GM20431 (cell line): Measurements from ENCODE around the gene TMEM247.
"Not testable (repeated sequence)": the region's sequence is repeated elsewhere in the genome, so short reads cannot be mapped to it uniquely, and the experiment has no call there.

Source experiments
- in situ Hi-C: fragments of 300-500 bp; cut with MseI, MboI; formaldehyde crosslinking; loops from one replicate; pipeline ENCODE4 v1.15.0; 2020; ENCODE audit warnings: low sequenced_read_pairs; ENCODE audit not compliant: unreplicated experiment

The TMEM247 gene

DNA sequence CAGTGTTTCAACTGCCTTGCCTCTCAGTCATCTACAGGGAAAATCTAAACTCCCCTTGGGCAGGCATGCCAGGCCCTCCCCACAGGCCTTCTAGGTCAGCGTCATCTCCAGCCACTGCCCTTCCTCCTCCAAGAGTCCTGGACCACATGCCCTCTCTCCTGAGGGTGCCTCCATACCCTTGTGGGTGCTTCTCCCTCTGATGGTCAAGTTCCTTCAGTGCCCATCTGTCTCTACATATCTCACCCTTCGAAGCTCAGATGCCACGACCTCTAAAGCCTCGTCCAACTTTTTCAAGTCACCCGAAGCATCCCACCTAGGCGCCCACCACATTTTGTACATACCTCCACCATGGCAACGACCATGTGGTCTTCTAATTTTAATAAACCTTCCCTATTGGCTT, 22.6 kb upstream of the TMEM247 start:
- in situ Hi-C loops = loop anchor here (10.0 kb wide), 1 partner anchor 452 kb away; no protein-coding TSS in a partner anchor

DNA sequence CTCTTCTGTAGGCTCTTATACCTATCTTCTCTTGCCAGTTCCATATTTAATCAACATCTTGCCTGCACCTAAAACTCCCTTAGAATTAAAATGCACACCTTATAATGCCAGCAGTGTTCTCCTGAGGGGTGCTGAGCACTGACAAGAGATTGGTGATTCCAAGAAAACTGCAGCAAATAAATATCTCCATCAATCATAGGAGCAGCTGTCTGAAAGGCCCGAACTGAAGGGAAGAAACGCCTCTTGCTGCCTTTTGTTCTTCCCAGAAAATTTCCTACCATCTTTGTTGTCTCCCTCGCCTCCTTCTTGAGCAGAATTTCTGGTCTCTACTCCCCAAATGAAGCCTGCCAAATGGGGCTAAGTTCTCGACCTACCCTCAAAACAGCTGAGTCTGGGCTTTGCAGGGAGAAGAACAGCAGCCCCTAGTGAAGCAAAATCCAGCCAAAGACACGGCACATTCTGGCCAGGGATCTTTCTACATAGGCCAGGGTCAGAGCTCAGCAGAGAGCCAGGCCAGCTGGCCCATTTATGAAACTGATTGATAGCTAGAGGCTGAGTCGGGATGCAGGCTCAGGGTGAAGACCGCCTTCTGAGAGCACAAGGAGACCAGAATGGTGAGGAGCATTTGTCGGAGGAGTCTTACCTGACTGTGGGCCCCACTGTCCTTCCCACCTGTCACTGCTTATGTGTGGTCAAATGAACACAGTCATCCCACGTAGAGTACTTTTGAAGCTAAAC, 20.4 kb upstream of the TMEM247 start:
- in situ Hi-C loops = loop anchor here (10.0 kb wide), 1 partner anchor 454 kb away; no protein-coding TSS in a partner anchor

DNA sequence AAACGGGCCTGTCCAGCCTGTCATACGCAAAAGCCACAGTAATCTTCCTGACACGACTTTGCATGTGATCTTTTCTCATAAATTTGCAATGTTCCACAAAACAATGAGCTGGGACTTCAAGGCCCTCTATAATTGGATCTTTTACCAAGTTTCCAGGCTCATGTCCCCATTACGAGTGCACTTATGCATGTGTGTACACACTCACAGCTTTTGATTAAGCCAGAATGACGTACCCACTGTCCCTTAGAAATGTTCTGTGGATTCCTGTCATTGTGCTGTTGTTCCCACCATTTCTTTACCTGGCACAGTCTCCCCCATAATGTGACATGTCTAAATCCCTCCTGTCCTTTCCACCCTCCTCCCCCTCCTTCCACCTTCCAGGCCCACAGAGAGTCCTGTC, 19.7 kb upstream of the TMEM247 start:
- in situ Hi-C loops = loop anchor here (10.0 kb wide), 1 partner anchor 455 kb away; no protein-coding TSS in a partner anchor

DNA sequence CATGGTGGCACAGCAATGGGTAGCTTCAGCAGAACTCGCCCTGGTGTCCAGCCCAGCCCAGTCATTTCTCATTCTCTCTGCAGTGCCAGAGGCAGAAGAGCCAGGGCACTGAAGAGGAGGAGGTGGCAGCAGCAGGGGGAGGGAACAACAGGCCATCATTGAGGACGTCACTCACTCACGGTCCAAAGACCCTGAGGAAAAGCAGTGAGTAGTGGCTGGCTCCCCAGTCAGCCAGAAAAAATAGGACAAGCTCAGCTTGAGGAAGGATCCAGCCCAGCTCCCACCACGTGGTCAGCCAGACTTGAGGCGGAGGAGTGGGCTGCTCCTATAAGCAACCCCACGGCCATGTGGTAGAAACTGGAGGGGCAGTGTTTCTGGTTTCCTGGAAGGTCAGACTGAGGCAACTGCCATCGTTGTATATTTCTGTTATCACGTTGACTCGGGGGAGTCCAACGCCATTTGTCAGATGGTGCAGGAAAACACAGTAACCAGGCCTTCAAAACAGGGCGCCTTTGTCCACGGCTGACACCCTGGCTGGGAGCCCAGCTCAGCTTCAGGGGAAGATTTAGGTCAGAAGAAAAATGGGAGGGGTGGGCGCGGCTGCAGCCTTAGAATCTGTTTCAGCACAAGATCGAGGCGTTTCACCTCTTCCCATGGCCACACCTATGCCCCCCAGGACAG, 19.0 kb upstream of the TMEM247 start:
- in situ Hi-C loops = no loop called here

DNA sequence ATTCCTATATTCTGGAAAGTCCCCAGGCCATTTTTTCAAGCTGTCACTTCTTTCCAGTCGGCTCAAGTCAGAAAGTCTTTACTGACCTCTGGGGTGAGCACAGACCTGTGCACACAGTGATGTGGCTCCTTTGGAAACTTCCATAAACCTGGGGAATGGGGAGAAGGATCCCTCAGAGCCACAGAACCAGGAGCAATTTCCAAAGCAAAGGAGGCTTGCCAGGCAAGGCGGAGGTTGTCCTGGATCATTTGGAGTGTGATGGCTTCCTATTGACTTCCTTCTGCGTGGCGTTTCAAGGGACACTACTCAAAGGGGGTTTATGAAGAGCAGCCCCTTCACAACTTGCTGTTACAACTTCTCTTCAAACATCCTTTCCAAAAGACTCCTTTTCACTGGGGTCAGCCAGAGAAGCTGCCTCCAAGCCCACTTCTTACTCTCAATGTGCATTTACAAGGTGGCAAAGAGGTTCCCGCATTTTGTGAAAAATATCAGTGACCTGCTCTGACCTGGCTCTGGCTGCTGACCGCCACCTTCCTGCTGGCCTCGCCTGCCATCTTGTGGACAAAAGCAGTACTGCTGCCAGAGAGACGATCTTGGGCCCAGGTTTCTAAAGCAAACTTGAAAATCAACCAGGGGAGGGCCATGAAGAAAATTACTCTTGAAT, 18.2 kb upstream of the TMEM247 start:
- in situ Hi-C loops = no loop called here

DNA sequence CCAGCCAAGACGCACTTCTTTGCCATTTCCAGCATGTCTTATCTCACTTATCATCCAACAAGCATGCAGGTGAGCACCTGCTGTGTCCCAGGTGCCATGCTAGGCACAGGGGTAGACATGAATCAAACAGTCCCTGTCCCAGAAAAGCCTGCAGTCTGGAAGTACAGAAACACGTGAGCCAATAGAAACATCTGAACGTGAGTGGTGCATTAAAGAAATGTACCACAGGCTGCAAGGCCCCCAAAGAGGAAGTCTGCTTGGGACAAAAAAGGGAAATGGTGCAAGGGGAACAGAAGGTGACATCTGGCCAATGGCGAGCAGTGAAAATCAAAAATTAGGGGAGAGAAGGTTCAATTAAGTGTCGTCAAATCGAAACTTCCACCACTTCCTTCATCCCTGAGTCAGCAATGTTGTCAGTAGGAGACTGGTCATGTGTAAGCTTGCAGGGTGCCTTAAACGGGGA, 17.6 kb upstream of the TMEM247 start:
- in situ Hi-C loops = no loop called here

DNA sequence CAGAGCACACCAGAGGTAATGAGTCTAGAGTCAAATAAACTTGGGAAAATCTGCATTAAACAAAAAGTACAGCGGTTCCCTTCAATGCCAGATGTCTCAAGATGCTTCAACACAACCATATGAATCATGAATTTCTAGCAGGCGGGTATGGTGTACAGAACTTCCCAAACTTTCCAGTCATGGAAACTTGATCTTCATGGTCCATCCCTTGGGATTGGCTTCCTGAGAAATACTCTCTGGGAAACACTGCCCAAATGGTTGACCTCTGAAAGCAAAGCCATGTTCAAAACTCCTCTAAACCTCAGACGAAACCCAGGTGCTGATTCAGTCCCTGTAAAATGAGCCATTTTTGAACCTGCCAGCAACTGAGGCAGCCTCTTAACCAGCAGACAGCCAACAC, 16.4 kb upstream of the TMEM247 start:
- in situ Hi-C loops = no loop called here

DNA sequence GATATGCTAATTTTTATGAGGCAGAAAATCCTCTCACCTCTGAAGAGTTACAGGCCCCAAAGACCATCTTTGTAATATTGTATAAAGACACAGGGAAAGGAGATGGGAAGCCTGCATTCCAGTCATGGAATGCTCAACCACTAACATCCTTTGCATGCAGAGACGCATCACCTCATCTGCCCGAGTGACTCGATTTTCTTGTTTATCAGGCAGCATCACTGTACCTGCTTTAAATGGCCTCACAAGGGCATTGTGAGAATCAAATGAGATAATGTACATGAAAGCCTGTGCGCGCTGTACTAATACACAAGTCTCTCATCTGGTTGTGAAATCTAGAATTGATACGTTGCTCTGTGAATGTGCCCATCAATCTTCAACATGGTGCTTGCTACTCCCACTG, 10.2 kb upstream of the TMEM247 start:
- in situ Hi-C loops = no loop called here

DNA sequence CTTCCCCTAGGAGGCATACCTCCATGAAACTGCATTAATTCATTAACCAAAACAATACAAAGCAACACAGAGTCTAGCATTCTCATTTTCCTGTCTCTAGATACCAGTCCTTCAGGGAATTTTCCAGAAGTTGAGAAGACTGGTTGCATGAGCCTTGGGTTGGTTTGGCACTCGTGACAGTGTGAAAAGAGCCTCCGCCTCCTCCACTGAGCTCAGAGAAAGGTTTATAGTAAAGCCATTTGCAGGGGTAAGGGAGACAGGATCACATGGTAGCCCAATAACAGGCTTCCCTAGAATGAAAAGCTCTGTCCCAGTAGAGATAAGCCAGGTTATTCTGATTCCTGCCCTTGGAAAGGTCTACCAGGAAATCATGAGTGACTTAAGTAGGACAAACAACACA, 9.7 kb upstream of the TMEM247 start:
- in situ Hi-C loops = no loop called here

DNA sequence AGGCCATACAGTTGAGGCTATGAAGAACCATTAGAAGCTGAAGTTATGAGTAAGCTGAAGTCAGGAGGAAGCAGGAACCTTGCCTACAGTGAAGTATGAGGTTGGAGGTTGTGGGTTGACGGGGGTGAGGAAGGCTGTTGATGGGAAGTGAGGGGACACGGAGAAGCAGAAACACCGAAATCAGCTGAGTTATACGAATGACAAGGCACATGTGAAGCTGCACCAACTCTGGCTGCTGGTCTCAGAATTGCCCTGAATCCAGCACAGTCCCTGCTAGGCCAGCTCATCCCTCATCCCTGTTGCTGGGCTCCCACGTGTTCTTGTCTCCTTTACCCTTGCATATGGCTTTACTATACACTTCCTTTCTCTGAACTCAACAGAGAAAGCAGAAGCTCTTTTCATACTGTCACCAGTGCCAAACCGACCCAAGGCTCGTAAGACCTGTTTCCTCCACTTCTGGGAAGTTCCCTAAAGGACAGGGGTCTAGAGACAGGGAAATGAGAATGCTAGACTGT, 9.2 kb upstream of the TMEM247 start:
- in situ Hi-C loops = no loop called here

DNA sequence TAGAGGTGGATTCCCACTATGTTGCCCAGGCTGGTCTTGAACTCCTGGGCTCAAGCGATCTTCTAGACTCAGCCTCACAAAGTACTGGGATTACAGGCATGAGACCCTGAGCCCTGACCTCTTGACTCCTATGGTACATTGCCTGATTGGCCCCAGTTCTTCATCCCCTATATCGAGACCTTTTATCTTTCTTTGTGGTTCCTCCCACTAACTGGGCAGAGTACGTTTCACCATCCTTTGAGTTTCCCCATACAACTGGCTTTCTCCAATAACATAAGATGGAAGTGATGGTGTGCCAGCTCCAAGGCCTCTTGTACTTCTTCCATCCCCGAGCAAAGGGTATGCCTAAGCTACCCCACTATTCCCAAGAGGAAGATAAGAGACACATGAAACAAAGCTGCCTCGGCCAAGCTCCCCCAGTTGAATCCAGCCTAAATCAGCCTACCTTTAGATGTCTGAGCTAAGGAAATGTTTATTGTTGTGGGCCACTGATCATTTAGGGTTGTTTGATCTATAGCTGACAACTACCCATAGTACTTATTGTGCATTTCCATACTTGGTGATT, 8.3 kb upstream of the TMEM247 start:
- in situ Hi-C loops = no loop called here

DNA sequence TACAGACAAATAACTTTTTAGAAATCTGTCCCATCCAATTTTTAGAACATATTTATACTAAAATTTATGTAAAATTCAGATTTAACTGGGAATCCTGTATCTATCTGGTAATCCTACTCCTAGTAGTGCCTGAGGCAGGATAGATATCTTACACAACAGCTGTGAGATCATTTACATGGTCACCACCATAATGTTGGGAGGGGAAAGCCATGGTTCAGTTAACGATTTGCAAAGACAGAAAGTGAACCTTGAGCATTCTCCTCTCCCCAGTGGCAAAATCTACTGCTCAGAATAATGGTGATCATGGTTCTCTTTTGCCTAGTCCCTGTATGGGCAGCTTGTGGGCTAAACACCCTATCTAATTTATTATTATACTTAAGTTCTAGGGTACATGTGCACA, 7.7 kb upstream of the TMEM247 start:
- in situ Hi-C loops = no loop called here

DNA sequence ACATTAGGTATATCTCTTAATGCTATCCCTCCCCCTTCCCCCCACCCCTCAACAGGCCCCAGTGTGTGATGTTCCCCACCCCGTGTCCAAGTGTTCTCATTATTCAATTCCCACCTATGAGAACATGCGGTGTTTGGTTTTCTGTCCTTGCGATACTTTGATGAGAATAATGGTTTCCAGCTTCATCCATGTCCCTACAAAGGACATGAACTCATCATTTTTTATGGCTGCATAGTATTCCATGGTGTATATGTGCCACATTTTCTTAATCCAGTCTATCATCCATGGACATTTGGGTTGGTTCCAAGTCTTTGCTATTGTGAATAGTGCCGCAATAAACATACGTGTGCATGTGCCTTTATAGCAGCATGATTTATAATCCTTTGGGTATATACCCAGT, 7.2 kb upstream of the TMEM247 start:
- in situ Hi-C loops = not testable (repeated sequence)

DNA sequence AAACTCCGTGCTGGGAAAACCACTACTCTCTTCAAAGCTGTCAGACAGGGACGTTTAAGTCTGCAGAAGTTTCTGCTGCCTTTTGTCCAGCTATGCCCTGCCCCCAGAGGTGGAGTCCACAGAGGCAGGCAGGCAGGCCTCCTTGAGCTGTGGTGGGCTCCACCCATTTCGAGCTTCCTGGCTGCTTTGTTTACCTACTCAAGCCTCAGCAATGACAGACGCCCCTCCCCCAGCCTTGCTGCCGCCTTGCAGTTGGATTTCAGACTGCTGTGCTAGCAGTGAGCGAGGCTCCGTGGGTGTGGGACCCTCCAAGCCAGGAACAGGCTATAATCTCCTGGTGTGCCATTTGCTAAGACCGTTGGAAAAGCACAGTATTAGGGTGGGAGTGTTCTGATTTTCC, 1.9 kb upstream of the TMEM247 start:
- in situ Hi-C loops = not testable (repeated sequence)

DNA sequence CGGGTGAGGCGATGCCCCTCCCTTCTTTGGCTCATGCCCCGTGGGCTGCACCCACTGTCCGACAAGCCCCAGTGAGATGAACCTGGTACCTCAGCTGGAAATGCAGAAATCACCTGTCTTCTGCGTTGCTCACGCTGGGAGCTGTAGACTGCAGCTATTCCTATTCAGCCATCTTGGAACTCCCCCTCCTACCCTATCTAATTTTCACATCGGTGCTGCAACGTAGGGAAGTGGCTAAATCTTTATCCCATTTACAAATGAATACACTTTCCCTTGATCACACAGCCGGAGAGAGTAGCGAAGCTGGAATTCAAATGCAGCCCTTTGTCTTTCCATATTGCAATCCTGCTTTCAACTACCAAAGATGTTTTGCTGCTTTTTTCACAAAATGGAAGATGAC, 1.4 kb upstream of the TMEM247 start:
- in situ Hi-C loops = no loop called here

DNA sequence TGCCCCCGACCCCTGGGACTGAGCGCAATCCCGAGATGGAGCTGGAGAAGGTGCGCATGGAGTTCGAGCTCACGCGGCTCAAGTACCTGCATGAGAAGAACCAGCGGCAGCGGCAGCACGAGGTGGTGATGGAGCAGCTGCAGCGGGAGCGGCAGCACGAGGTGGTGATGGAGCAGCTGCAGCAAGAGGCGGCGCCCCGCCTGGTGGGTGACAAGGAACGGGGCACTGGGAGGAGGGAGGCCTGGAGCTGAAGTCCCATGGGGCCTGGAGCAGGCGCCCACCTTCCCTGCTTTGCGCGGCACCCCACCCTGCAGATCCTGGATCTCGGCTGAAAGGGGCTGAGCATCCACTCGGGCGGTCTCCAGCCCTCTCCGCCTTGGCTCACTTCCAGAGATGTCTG, 1.2 kb downstream of the TMEM247 start:
- in situ Hi-C loops = no loop called here

DNA sequence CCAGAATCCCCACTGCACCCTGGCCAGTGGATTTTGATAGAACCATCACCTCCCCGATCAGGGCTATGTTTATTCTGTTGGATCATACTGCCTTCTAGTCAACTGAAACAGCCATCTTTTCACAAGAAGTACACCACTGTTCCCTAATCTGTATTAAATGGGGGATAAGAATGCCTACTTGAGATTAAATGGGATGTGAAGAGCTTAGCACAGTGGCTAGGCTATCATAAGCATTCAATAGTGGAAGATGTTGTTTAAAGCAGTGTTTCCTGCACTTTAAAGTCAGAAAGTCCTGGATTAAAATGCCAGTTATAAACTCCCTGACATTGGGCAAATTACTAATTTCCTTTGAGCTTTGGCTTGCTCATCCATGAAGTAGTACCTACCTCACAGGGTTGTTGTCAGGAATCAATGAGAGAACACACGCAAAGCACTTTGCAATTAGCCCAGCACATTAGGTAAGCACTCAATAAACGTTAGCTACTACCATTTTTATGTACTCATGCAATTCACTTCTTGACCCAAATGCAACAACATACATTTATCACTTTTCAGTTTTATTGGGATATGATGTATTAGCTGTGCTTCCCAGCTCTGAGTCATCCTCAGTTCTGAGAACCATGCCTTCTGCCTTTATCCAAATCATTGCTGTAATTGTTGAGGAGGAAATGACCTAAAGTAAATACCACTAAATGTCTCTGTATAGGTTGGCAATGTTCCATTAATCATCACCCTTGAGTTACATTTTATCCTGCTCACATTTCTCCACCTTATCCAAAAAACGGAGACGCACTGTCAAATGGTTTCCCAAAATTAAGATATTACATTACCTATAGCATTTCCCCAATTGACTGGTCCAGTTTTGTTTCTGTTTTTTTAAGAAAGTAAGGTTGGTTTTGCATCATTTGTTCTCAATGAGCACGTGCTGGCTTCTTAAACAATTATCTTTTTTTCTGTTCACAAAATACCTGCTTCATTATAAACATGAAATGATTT, 2.1 kb downstream of the TMEM247 start:
- in situ Hi-C loops = no loop called here

DNA sequence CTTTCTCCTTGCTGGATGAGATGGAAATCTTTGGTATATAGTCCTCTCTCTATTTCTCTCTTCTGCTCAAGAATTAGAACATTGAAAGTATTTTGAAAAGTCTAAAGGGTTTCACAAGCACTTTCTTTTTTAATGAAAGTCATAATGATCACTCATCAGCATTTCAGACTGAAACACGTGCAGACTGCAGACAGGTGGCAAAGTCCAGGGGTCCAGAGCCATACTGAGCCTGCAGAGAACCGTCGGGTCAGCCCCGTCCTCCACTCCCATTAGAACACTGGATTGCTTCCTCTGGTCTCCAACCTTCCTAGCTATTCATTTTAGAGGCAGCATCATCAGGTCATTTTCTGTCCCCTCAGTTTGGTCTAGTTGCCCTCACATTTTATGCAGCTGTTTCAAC, 3.1 kb downstream of the TMEM247 start:
- in situ Hi-C loops = no loop called here

DNA sequence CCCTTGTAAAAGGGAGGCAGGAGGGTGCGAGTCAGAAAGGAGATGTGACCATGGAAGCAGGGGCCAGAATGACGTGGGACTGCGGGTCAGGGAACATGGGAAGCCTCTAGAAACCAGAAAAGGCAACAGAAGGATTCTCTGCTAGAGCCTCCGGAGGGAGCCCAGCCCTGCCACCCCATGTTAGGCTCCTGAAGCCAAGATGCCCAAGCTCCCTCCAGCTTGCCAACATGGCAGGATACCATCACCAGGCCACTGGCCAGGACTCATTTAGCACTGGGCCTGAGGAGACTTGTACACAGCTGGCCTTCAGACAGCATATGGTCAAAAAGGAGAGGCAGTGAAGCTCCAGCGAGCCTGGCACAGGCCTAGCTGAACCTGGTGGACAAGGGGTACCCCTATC, 5.6 kb downstream of the TMEM247 start:
- in situ Hi-C loops = no loop called here
